NCI-H2227 treated with DMSO at 0.1 percent for 48 hours (cell line): ENCODE measurements around the gene PPP1R9B.

Source experiments
- DNase-seq: peaks from one replicate; lab custom pipeline; 2025; lab: John Stamatoyannopoulos, UW

The PPP1R9B gene

DNA sequence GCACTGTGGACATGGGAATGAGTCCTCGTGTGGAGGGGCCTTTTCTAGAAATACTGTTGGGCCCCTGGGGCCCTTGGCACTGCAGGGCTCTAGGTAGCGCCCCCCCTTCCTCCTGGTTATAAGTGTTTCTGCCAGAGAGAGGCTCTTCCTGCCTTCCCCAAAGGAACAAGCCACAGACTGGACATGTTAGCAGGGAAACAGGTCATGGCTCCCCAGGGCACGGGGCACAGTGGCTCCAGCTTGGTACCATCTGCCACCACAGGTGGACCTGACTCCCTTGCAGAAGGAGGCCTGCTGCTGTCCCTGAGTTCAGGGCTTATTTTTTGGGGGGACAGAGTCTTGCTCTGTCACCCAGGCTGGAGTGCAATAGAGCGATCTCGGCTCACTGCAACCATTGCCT lies 46.5 kb downstream of the PPP1R9B start:
- DNase-seq = no peak

DNA sequence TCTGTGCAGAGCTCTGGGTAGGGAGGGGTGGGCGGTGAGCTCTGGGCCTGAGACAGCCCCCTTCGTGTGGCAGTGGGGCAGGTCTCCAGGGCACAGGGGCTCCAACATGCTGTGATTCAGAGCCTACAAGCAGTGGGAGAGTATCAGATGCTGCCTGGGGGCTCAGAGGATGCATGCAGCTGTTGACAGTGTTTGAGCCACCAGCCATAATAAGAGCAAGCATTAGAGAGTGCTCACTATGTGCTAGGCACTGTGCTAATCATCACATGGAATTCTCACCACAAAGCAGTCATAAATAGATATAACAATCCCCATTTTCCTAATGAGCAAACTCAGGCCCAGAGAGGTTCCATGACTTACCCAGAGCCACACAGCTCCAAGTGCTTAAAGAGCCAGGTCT lies 47.2 kb downstream of the PPP1R9B start:
- DNase-seq = no peak

GRCh38 chr17:50102164-50102991 lies 48.1 kb downstream of the PPP1R9B start:
- no peak for DNase-seq

GRCh38 chr17:50101346-50102163 lies 48.9 kb downstream of the PPP1R9B start:
- peak; percentile 59 for DNase-seq

GRCh38 chr17:50100921-50101345 lies 49.5 kb downstream of the PPP1R9B start:
- DNase-seq = peak; percentile 52

DNA sequence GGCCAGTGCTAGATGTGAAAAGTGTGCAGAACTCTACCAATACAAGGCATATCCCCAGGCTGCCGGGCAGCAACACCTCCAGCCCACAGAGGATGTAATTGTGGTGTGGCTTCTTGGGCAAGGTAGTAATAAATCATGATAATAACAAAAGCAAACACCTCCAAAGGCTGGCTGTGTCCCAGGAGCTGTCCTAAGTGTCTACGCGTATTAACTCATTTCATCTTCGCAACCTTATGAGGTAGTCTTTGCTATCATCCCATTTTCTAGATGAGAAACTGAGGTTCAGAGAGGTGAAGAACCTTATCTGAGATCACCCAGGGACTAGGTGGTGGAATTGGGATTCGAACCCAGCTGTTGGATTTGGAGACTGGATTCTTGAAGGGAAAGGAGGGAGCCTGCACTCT lies 50.0 kb downstream of the PPP1R9B start:
- DNase-seq = no peak

- no peak for DNase-seq
Measured at GRCh38 chr17:50099003-50099402, 51.5 kb downstream of the PPP1R9B start.

DNA sequence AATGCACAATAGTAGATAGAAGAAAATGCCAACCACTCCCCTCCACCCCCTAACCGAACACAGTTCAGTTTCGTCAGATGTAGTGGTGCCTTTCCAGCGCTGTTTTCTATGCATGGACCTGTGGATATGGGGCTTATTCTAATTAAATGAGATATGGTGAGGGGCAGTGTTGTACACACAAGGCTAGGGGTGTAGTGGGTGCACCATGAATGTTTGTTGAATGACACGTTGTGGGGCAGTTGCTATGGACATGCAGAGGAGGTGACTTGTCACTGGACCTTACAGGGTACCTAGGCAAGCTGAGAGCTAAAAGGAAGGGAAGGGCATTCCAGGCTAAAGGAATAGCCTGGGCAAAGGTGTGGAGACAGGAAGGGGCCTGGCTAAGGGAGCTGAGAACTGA lies 51.9 kb downstream of the PPP1R9B start:
- no peak for DNase-seq

GRCh38 chr17:50097926-50098325 lies 52.6 kb downstream of the PPP1R9B start:
- no peak for DNase-seq

DNA sequence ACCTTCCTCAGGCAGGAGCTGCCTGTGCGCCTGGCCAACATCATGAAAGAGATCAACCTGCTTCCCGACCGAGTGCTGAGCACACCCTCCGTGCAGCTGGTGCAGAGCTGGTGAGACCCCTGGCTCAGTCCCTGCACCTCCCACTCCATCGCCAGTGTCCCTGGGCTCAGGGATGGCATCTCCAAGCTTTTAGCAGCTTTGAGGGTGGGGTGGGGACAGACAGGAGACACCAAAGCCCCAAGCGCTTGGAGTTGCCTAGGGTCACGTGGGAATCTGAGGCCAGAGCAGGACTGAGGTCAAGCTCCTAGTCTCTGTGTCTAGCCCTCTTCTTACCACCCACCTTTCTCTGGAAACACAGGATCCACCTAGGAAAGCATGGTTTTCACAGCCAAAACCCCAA lies 53.0 kb downstream of the PPP1R9B start:
- DNase-seq = no peak

DNA sequence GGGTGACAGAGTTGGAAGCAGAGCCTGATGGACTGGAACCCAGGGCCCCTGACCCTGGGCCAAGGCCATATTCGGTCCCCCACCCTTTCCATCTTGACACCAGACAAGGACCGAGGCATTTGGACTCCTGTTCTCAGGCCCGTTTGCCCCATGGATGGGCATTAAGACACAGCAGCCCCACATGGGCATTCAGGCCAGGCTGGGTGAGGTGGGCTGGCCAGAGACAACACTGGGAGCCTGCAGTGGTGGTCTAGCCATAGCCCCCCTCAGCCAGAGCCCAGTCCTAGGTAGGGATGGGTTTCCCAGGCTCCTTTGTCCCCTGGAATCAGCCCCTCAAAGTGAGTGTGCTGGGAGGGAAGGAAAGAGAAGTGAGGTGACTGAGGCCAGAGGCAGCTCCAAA lies 53.7 kb downstream of the PPP1R9B start:
- no peak for DNase-seq

- no peak for DNase-seq
Measured at GRCh38 chr17:50096092-50096491, 54.4 kb downstream of the PPP1R9B start.

- no peak for DNase-seq
Measured at GRCh38 chr17:50095626-50096037, 54.8 kb downstream of the PPP1R9B start.

DNA sequence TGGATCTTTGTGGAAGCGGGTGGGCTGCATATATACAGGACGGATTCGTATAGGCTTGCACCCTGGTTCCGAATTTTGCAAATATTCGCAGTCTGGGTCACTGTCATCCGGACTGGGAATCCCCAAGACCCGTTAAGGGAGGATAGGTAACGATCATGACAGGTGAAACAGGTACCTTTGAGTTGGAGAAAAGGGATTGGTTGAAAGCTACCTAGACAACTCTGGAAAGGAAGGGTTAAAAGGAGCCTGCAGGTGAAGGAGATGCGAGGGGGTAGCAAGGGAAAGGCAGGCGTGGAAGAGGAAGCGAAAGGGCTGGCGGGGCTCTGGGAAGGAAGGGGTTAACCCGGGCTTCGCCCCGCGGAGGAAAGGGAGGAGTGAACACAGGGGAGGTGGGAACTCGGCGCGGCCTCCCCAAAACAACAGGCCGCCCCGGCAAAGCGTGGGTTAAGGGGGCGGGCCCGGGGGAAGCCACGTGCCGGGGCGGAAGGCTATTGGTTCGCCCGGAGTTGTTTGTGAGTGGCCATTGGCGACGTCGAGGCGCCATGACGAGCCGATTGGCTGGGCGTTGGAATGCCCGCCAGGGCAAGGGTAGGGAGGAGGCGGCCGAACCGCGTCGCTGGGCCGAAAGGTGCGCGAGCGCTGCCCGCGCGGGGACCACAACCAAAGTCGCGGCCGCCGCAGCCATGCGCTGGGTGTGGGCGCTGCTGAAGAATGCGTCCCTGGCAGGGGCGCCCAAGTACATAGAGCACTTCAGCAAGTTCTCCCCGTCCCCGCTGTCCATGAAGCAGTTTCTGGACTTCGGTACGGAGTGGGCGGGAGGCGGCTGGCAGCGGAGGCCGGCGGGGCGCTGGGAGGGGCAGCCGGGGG lies 55.5 kb downstream of the PPP1R9B start, which contains the start of gene PDK2:
TSS of gene PDK2 (plus strand) at position 599 of the 867 bp plus-strand sequence. CDS start at position 684, 85 bp downstream.
- DNase-seq = peak; percentile 91

DNA sequence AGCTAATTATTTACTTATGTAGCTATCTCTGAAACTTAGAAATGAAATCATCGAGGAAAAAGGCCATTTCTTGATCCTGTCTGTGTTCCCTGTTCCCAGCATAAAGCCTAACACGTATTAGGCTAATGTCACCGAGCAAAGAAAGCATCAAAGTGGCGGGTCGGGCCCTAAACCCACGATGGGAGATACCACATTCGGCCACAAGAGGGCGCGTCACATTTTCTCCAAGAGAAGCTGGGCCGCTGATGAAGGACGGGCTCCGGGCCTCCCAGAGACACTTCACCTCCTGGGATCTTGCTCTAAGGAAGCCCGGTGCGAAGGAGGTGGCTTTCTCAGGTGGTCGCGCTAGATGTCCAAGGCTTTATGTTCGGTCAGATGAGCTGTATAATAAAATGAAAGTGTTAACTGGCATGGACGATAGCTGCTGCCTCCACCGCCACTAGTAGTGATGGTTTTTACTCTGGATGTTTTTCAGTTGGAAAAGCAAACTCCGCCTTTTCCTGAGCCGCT lies 56.2 kb downstream of the PPP1R9B start:
- peak; percentile 89 for DNase-seq

GRCh38 chr17:50093807-50094206 lies 56.7 kb downstream of the PPP1R9B start:
- no peak for DNase-seq

- DNase-seq = no peak
Measured at GRCh38 chr17:50093246-50093645, 57.2 kb downstream of the PPP1R9B start.

DNA sequence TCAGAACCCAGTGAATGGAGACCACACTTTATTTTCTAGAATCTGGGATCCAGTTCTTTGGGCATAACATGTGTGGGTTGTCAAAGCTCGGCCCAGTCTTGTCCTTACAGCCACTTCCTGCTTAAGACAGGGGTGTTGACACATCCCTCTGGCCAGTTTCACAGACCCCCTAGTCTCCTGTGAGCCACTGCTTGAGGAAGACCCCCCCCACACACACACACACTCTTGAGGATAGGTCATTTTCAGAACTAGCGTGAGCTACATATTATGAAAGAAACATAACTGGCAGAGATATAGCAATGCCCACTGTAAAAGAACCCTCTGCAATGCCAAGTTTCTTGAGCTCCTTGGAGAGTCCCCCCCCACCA lies 58.6 kb downstream of the PPP1R9B start:
- no peak for DNase-seq

DNA sequence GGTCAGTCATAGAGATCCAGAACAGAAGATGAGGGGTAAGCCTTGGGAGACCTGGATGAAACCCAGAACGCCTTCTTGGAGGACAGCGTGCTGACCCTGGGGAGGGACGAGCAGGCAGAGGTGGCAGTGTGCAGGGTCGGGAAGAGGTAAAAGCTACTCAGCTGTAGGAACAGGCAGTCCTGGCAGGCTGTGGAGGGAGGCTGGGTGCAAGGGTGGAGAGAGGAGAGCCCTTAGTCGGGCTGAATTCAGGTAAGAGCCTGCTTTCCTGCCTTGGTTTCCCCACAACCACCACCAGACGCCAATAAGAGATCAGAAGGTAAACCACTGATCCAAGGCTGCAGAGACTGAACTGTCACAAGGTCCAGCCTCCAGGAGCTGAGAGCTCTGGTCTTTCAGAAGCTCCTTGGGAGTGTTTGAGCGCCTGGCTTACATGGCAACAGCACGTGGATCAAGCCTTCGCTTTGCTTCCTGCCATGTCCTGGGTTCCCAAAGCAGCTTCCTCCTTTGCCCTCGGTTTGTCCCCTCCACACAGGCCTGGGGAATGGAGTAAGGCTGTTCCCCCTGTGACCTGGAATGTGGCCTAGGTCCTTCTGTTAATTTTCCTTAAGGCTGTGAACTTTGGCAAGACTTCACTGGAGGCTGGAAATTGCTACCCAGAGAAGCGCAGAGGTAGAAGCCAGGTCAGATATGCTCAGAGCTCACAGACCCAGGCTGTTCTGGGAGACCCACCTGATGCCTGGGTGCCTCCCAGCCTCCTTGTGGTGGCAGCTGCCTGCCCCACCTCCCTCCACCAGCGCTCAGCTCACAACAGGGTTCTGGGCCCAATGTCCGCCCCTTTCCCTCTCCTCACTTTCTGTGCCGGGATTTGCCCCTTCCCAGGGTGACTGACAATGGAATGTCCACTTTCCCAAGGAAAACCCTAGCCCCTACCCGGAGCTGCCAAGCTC lies 59.2 kb downstream of the PPP1R9B start:
- DNase-seq = no peak

DNA sequence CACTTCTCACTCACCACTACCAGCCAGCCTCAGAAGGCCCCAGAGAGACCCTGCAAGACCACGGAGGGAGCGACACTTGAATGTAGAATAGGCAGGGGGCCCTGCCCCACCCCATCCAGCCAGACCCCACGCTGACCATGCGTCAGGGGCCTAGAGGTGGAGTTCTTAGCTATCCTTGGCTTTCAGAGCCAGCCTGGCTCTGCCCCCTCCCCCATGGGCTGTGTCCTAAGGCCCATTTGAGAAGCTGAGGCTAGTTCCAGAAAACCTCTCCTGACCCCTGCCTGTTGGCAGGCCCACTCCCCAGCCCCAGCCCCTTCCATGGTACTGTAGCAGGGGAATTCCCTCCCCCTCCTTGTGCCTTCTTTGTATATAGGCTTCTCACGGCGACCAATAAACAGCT lies 60.4 kb downstream of the PPP1R9B start:
- no peak for DNase-seq
